ENCODE data around the gene LMX1A.
A peak's percentile ranks its signal among the peaks of the same experiment; 100 is the strongest.

Gene LMX1A

GRCh38 chr1:165355977-165356811, at the start of gene LMX1A:
TSS of gene LMX1A (minus strand) at chr1:165356715. CDS start at chr1:165355559, 1,156 bp downstream.
- no peak for DNase-seq

DNA sequence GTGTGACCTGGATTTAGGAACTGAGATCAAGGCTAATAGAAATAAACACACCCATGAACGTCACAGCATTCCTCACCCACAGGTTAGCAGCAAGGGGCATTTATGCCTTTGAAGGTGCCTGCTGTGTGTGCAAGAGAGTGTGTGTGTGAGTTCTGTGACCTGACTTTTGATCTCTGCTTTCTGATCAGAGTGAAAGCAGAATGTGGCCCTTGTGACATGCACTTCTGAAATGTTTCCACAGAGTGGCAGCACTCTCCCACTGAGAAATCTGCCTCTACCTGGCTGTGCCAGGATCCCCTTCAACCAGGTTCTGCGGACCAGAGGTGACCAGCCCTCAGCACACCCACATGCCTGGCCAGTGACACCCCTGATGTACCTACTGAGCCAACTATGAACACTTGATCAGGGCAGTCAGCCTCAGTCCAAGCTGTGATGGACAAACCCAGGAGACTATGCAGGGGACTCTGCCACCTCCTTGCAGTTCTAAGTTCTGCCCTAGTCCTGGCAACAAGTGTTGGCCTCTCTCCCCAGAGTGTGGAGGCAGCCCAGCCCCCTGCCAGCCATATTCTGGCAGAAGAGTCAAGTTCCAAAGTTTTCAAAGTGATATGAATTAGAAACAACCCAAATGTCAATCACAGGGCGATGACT, 47.4 kb upstream of the LMX1A start:
- peak in 3 of 6 experiments; percentile 6 to 41 (median 17) for DNase-seq

GRCh38 chr1:165402517-165403111, 46.1 kb upstream of the LMX1A start:
- no peak for DNase-seq

DNA sequence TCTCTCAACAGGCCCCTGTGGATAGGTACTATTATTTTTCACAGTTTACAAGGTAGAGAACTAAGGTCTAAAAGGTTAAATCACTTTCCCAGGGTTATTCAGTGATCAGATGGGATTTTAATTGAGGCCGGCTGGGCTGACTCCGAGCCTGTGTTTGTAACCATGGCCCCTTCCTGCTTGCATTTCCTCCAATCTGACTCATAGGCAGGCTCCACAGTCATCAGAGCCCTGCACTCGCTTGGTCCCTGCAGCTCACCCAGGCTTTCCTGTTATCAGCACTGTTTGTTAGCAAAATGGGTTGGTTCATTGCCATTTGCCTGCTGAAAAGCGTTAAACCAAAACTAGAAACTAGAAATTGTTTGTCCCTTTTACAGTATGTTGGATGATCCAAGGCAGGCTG, 41.4 kb upstream of the LMX1A start:
- DNase-seq = no peak

DNA sequence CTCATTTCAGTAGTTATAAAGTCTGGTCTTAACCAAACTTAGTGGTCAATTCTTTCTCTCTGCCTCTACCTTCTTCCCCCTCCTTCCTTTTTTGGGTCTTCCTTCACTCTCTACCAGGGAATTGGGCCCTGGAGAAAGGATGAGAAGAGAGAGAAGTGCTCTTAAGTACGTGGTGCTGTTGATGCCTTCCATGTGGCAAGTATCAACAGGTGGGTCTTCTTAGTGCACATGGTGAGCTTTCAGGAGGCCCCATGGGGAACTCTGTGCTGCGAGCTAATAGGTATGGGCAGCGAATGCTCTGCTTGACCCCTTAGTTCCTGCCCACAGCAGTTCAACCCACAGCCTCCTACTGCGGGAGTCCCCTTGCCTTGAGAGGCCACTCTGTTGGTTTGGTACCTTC, 39.4 kb upstream of the LMX1A start:
- DNase-seq = no peak

DNA sequence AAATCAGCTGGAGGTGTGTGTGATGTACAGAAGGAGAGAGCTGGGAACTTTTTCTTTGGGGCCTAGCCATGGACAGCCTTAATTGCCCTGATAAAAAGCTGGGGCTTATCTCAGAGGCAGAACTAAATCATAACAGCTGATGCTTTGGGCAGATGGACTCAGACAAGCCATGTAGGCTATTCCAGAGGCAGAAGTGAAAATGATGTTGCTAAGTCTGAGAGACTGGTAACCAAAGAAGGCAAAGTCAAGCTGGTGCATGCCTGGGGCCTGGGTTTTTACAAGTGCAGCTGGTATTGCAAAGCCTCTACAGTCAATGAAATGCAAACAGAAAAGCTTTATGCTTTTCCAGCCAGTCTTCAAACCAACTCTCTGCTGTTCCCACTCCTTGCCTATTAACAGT, 39.0 kb upstream of the LMX1A start:
- no peak for DNase-seq

GRCh38 chr1:165392634-165393571, 36.4 kb upstream of the LMX1A start:
- peak; percentile 86 to 91 (median 90) for DNase-seq

GRCh38 chr1:165389609-165390008, 33.1 kb upstream of the LMX1A start:
- DNase-seq = no peak

- no peak for DNase-seq
Measured at GRCh38 chr1:165387961-165388360, 31.4 kb upstream of the LMX1A start.

DNA sequence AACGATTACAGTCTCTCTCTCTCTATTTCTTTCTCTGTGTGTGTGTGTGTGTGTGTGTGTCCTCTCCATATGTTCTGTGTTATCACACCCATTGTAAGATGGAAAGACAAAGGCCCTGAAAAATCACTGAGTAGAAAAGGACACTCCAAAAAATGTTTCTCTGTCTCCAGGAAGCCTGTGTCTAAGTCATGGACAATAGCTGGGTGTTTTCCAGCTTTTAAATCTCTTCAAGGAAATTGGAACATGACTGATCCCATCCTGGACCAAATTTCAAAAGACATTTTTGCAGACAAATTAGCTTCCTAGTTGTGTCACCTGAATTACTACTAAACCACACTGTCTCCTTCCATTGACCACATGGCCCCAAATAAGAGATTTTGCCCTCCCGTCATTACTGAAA, 31.0 kb upstream of the LMX1A start:
- DNase-seq = no peak

DNA sequence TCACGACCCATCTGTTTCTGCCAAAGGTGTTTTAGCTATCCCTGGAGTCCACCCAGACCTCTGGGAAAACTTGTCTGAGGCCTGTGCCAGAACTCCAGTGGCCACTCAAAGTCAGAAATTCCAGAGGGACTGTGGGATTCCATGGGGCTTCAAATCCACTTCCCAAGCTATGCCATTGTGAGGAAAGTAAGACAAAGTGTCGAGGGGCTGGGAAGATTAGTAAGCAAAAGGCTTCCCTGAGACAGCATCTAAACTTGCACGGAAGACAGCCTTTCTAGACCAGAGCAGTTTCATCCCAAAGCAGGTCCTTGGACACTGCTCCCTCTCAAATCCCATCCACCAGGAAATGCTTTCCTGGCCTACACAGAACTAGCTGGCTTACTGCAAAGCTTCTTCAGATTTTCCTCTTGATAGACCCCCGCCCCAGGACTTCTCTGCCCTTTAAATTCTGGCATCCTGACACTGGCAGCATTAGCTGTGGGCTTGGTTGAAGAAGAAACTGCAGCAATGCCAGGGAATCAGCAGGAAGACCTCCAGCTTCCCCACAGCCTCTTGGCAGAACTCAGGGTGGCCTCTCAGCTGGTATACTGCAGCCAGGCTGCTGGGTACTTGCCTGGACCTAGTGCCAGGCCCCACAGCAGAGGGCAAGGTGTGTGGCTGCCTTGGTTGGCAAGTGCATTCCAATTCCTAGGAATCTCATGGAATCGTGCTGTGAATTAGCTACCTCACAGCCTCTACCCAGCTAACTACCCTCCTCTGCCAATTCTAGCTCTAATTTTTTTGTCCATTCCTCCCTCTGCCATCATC, 27.3 kb upstream of the LMX1A start:
- DNase-seq = no peak

DNA sequence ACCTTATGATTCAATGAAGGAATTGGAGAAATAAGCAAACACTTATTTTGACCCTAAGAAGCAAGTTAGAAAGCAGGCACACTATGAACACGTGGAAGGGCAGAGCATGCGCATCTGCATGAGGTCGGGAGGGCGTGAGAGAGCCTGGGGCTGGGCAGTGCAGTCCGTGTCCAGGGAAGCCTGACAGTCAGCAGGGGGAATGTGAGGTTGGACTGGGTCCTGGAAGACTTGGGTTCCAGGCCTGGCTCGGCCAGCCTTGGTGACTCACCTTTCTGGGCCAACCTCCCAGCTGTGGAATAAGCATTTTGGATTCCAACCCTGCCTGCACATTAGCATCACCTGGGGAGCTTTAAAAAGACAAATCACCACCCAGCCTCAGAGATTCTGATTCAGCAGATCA, 26.6 kb upstream of the LMX1A start:
- DNase-seq = no peak

DNA sequence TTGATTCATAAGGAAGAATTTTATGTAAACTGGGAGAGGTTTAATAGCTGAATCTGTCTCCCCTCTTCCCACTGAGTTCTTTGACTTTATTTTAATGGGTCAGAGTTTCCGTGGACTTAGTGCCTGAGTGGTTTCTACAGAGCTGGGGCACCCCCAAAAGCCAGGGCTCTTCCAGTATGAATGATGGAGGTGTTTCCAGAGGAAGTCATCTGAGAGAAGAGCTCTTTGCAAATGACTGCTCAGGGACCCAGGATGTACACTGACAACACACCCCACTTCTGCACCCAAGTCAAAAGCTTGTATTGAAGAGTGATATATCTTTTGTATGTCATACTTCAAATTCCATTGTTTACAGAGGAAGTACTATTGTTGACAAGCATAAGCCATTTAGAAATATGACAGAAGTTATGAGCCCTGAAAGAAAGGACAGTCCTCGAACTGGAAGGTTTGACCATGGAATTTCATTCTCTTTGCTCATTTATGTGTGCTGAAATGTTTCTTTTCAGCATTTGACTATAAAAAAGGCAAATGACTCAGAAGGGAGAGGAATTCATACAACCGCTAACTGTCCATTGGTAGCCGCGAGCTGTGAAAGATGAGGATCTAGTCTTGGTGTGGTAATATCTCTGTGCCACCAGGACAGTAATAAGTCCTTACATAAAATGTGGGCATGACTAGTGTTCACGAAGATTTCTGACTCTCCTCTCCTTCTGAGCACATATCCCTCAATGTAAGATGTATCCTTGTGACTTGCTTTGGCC, 25.4 kb upstream of the LMX1A start:
- DNase-seq = no peak

DNA sequence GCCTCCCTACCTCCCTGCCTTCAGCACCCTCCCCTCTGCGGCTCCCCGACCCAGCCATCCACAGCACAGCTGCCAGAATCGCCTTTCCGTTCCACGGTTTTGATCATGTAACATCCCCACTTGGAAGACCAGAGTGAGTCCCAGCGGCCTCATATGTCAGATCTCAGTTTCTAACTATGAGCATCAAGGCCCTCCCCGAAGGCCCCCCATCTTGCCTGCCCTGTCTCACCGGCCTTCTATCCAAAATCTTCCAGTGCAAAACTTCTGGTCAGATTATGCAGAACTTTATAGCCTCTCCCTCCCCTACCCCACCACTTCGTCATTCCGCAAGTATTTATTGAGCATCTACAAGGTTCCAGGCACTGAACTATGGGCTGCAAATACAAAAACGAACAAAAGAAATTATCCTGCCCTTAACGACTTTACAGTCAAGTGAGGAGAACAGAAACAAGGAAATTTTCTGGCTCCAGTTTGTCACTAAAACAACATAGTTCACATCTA, 20.3 kb upstream of the LMX1A start:
- no peak for DNase-seq

DNA sequence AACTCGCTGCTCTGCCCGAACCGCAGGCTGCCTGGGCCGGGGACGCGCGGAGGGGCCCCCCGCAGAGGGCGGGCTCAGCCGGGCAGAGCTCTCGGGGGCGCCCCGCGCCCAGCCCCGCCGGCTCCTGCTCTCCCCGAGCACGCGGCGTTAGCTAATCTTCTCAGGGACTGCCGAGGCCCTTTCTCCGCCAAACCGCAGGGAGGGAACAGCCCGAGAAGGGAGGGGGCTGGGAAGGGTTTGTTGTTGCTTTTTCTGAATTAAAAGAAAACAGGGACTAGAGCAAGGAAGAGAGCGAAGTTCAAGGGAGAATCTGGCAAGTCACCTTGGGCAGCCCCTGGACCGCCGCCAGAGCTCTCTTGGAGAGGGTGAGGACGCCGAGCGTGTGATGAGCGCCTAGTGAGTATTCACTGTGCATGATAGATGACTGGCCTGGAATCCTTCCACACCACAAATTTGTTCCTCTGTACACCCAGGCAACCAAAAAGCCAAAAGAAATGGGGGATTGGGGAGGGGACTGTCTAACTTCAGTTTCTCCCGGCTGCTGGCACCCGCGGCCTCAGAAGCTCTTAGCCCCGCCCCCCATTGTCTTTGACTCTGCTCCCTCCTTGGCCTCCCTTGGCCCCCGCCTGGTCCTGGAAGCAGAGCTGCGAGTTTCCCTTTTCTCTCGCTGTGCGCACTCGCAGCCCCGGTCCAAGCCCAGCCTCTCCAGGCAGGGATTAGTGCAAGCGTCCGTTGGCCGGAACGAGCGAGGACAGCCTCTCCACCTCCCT, 19.7 kb upstream of the LMX1A start:
- peak in 3 of 6 experiments; percentile 4 to 23 (median 14) for DNase-seq

DNA sequence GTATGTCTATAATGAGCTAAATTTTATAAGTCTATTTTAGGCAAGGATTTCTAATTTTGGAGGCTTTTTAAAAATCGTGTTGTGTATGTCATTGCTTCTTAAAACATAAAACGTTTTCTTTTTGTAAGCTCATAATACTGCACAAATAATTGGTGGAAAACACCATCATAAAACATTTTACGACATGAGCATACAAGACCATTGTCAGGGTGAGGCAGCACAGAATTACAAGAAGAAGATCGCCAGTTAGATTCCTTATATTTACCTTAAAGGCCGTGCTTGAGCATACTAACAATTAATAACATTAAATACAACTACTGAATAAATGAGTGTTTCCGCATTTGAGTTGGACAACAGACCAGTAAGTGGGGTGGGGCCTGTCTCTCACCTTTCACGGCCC, 19.1 kb upstream of the LMX1A start:
- DNase-seq = no peak

- DNase-seq = no peak
Measured at GRCh38 chr1:165371588-165372225, 15.2 kb upstream of the LMX1A start.

GRCh38 chr1:165369255-165369848, 12.8 kb upstream of the LMX1A start:
- DNase-seq = peak in 4 of 6 experiments; percentile 17 to 33 (median 23)

DNA sequence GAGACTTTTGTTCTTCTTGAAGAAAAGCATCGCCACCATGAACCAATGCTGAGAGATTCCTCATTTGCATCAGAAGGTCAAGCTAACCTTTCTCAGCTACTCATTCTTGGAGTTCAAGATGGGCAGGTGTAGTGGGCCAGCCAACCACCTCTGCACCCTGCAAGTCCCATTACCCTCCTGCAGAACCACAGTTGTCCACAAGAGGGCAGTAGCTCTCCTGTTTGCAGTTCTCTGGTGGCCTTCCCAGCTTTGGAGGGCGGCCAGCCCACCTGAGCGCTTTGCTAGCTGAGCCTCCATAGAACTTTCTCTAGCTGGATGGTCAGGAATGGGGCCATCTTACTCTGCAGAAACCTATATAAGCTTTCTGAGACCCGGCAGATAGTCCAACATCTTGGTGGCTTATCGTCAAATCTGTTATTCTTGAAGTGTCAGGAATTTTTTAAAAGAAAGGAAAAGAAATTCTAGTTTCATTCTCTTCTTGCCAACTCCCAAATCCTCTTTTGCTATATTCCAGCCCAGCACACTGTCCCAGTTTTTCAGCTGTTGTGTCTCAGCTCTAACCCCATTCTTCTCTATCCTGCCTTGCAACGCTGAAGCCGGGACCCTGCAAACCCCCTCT, 11.0 kb upstream of the LMX1A start:
- DNase-seq = peak in 5 of 6 experiments; percentile 49 to 70 (median 54)
